ENCODE measurements around the gene PRRC2C.
A peak's percentile ranks its signal among the peaks of the same experiment; 100 is the strongest.

PRRC2C gene

GRCh38 chr1:171477804-171478203 is 7.5 kb upstream of the PRRC2C start:
- Mint-ChIP-seq H3K27ac (peak overlapping the region; percentile 41 to 87 (median 60)), H3K4me3 (no peak overlapping the region), H3K36me3 (ENCODE audit: low read depth) (no peaks in the 10 kb centered on the region), H3K9me3 (no peaks in the 10 kb centered on the region), H3K27me3 (ENCODE audit: low read depth) (no peaks in the 10 kb centered on the region), H3K4me1 (peaks cover 21% of the 10 kb centered on the region)
- no peak for TF ChIP-seq CTCF (IDR thresholded peaks at IDR 0.05; ENCODE audit: unreplicated experiment in 3 of 3)

- no peak for TF ChIP-seq CTCF (IDR thresholded peaks at IDR 0.05; ENCODE audit: unreplicated experiment in 3 of 3)
- Mint-ChIP-seq H3K27ac (peak overlapping the region; percentile 74 to 88 (median 87)), H3K4me1 (peaks cover 29% of the 10 kb centered on the region), H3K27me3 (ENCODE audit: low read depth) (no peaks in the 10 kb centered on the region), H3K36me3 (ENCODE audit: low read depth) (no peaks in the 10 kb centered on the region), H3K9me3 (no peaks in the 10 kb centered on the region), H3K4me3 (peak overlapping the region; percentile 18 to 33 (median 23))
Observed at GRCh38 chr1:171480035-171480434, 5.3 kb upstream of the PRRC2C start.

GRCh38 chr1:171484760-171485374 is 463 bp upstream of the PRRC2C start:
- no peaks in the 10 kb centered on the region for H3K27me3 Mint-ChIP-seq (ENCODE audit: low read depth)
- H3K9me3 Mint-ChIP-seq, result no peaks in the 10 kb centered on the region
- H3K36me3 Mint-ChIP-seq (ENCODE audit: low read depth), result no peaks in the 10 kb centered on the region
- TF ChIP-seq CTCF (IDR thresholded peaks at IDR 0.05; ENCODE audit: unreplicated experiment in 3 of 3), result no peak
- H3K4me1 Mint-ChIP-seq, result peaks cover 42% of the 10 kb centered on the region
- H3K4me3 Mint-ChIP-seq, result peak overlapping the region; percentile 93 to 97 (median 95)
- H3K27ac Mint-ChIP-seq, result peak overlapping the region; percentile 99

- TF ChIP-seq CTCF (IDR thresholded peaks at IDR 0.05; ENCODE audit: unreplicated experiment in 3 of 3), result no peak
- Mint-ChIP-seq H3K27me3 (ENCODE audit: low read depth) (no peaks in the 10 kb centered on the region), H3K27ac (peak overlapping the region; percentile 99), H3K4me1 (peaks cover 38% of the 10 kb centered on the region), H3K9me3 (no peaks in the 10 kb centered on the region), H3K36me3 (ENCODE audit: low read depth) (peaks cover 5% of the 10 kb centered on the region), H3K4me3 (peak overlapping the region; percentile 93 to 97 (median 95))
Observed at GRCh38 chr1:171486048-171486519, 754 bp downstream of the PRRC2C start.

GRCh38 chr1:171487038-171487437 is 1.7 kb downstream of the PRRC2C start:
- H3K27me3 Mint-ChIP-seq (ENCODE audit: low read depth), result no peaks in the 10 kb centered on the region
- H3K4me3 Mint-ChIP-seq, result peak overlapping the region; percentile 93 to 97 (median 95)
- H3K9me3 Mint-ChIP-seq, result no peaks in the 10 kb centered on the region
- peak overlapping the region; percentile 99 for H3K27ac Mint-ChIP-seq
- peaks cover 46% of the 10 kb centered on the region for H3K4me1 Mint-ChIP-seq
- TF ChIP-seq CTCF (IDR thresholded peaks at IDR 0.05; ENCODE audit: unreplicated experiment in 3 of 3), result no peak
- peaks cover 10% of the 10 kb centered on the region for H3K36me3 Mint-ChIP-seq (ENCODE audit: low read depth)

Measured in nephron (organoid).